Duodenal mucosa (tissue), 2 donors: ENCODE data around the gene GNPDA1.
"Not testable (repeated sequence)": the region's sequence is repeated elsewhere in the genome, so short reads cannot be mapped to it uniquely, and the experiment has no call there.

ENCODE experiments used
- H3K27ac ChIP-seq: one replicate; pipeline ENCODE4 v1.7.0; 2013; ENCODE audit warnings: low read depth, low read length
- H3K27me3 ChIP-seq, 2 donors: one replicate each; pipeline ENCODE4 v1.7.0; 2013; ENCODE audit warnings: low read length in 2 of 2, control low read depth in 1 of 2; ENCODE audit not compliant: insufficient read depth in 2 of 2, control insufficient read depth in 1 of 2
- H3K36me3 ChIP-seq, 2 donors: one replicate each; pipeline ENCODE4 v1.7.0; 2013; ENCODE audit warnings: low read length in 2 of 2, control low read depth in 1 of 2; ENCODE audit not compliant: insufficient read depth in 2 of 2, control insufficient read depth in 1 of 2
- H3K4me1 ChIP-seq, 2 donors: one replicate each; pipeline ENCODE4 v1.7.0; 2013; ENCODE audit warnings: low read length in 2 of 2, control low read depth in 1 of 2; ENCODE audit not compliant: insufficient read depth in 2 of 2, control insufficient read depth in 1 of 2
- H3K4me3 ChIP-seq, 2 donors: one replicate each; pipeline ENCODE4 v1.7.0; 2013; ENCODE audit warnings: low read length in 2 of 2, low read depth in 1 of 2
- H3K9ac ChIP-seq, 2 donors: one replicate each; pipeline ENCODE4 v1.7.0; 2013; ENCODE audit warnings: low read length in 2 of 2, low read depth in 1 of 2
- H3K9me3 ChIP-seq, 2 donors: one replicate each; pipeline ENCODE4 v1.7.0; 2013; ENCODE audit warnings: low read length in 2 of 2, control low read depth in 1 of 2; ENCODE audit not compliant: control insufficient read depth in 1 of 2

GNPDA1 gene

DNA sequence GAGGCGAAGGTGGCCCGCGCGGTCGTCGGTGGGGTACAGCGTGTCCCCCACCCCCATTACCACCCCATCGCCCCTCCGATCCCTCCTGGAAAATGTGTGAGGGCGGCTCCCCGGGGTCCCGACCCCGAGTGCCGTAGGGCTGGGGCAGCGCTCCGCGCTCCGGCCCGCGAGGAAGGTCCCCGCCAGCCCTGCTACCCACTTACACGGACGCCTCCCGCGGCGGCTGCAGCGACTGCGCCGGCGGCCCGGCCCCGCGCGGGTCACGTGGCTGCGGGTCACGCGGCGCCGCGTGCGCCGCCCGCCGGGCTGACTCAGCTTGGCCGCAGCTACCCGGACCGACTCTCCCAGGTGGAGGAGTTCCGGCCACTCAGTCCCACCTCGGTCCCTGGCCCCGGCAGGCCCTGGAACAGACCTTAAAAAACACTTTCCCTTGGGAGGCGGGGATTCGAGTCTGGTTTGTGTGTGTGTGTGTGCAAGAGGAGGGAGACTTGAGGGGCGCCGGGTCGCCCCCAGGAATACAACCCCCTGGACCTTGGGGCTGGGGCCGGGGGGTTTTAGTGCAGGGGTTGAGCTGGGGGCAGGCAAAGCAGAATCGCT, at the start of gene GNPDA1:
GNPDA1 (minus strand) TSS at position 236 of the 597 bp plus-strand sequence. CDS start 992 bp downstream, outside the sequence.
- Histone ChIP-seq H3K9me3 (no peaks in the 10 kb centered on the region), H3K4me1 (peaks cover 21 to 26% of the 10 kb centered on the region in 2 donors), H3K27ac (peak within 1 kb of the TSS; percentile 22), H3K4me3 (peak within 1 kb of the TSS; percentile 90 to 93), H3K27me3 (no peaks in the 10 kb centered on the region), H3K9ac (peak within 1 kb of the TSS; percentile 89 to 93), H3K36me3 (peaks cover 0 to 8% of the 10 kb centered on the region in 2 donors)

DNA sequence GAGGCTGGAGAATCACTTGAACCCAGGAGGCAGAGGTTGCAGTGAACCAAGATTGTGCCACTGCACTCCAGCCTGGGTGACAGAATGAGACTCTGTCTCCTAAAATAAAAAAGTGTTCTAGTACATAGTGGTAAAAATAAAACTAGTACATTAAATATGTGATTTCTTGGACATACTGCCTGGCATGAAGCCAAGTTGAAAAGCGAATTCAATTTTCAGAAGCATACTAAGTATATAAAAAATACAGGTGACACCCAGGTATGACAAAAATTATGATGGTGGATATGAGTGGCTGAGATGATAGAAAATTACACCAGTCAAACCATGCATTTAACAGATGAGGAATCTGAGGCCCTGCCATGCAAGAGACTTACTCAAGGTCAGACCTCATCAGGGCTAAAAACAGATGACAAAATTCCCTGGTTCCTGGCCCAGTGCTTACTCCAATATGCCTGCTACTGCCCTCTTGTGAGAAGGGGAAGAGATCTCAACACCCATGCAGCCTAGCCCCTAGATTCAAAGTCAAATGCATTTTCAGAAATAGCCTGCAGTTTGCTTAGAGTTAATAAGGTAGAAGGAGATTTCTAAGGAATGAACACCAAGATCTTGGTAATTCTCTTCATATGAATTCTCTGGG, 46.6 kb upstream of the GNPDA1 start:
- H3K9ac ChIP-seq, result no peak overlapping the region
- H3K4me1 ChIP-seq, result peaks cover 4 to 8% of the 10 kb centered on the region in 2 donors
- no peaks in the 10 kb centered on the region for H3K27me3 ChIP-seq
- H3K9me3 ChIP-seq, result no peaks in the 10 kb centered on the region
- no peak overlapping the region for H3K4me3 ChIP-seq
- no peaks in the 10 kb centered on the region for H3K36me3 ChIP-seq
- H3K27ac ChIP-seq, result no peak overlapping the region

DNA sequence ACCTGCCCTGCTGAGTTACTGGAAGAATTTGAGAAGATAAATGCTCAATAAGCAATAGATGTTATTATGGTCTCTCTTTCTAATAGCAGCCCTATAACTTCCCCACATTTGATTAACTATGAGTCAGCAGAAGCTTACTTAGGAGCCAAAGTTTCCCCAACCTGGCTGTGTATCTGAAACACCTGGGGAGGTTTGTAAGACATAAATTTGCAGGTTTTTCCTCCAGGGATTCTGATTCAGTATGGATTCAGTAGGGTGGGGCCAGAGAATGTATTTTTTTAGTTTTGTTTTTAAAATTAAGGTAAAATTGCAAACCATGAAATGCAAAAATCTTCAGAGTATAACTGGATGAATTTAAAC, 44.9 kb upstream of the GNPDA1 start:
- Histone ChIP-seq H3K9me3 (no peaks in the 10 kb centered on the region), H3K4me1 (peaks cover 0 to 5% of the 10 kb centered on the region in 2 donors), H3K9ac (no peak overlapping the region), H3K36me3 (no peaks in the 10 kb centered on the region), H3K27ac (no peak overlapping the region), H3K27me3 (no peaks in the 10 kb centered on the region), H3K4me3 (no peak overlapping the region)

GRCh38 chr5:142056816-142057696, 44.2 kb upstream of the GNPDA1 start:
- H3K9ac ChIP-seq, result no peak overlapping the region
- no peaks in the 10 kb centered on the region for H3K27me3 ChIP-seq
- no peak overlapping the region for H3K27ac ChIP-seq
- H3K4me3 ChIP-seq, result no peak overlapping the region
- H3K9me3 ChIP-seq, result no peaks in the 10 kb centered on the region
- H3K36me3 ChIP-seq, result no peaks in the 10 kb centered on the region
- H3K4me1 ChIP-seq, result peaks cover 0 to 5% of the 10 kb centered on the region in 2 donors

DNA sequence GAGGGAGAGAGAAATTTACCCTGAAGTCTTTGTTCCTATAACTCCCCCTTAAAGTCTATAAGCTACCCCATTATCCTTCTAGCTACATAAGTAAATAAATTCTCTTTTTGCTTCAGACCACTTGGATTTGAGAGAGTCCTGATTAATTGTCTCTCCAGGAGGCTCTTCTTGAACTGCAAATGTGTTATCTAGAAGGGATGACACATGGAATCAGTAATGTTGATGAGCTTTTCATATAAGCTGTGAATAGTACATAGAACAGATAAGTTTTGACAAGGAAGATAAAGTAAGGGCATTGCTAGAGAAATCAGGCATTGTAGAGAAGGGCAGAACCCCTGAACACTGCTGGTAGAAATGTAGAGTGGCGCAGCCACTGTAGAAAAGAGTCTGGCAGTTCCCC, 42.5 kb upstream of the GNPDA1 start:
- no peak overlapping the region for H3K27ac ChIP-seq
- H3K9ac ChIP-seq, result no peak overlapping the region
- H3K9me3 ChIP-seq, result no peaks in the 10 kb centered on the region
- no peaks in the 10 kb centered on the region for H3K36me3 ChIP-seq
- H3K4me3 ChIP-seq, result no peak overlapping the region
- peaks cover 0 to 5% of the 10 kb centered on the region in 2 donors for H3K4me1 ChIP-seq
- no peaks in the 10 kb centered on the region for H3K27me3 ChIP-seq

DNA sequence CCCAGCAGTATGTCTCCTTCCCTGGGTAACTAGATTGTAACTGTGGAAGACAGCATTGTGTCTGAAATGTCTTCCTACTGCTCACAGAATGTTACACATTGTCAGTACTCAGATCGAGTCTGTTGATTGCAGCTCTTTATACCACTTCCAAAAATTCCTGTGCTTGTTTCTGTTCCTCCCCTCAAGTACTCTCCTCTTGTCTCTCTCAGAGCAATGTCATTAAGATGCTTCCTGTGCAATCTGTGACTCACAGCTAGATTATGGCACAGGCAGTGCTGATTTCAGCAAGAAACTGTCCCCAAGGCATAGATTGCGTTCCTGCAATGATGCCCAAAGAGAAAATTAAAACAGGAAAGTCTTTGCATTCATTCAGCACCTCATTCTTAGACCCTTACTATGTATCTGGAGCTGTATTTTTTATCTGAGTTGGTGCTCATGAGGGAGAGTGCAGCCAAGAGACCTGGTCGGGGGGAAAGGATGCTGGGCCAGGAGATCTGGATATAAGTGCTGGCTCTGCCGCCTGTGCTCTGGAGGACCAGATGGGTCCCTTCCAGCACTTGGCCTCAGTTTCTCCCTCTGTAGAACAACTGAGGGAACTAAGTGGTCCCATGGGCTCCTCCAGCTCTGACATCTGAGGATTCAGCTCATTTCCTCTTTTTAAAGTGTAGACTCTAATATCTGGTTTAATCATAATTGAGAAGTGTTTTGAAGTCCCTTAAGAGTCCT, 40.8 kb upstream of the GNPDA1 start:
- Histone ChIP-seq H3K36me3 (no peaks in the 10 kb centered on the region), H3K4me1 (peaks cover 0 to 5% of the 10 kb centered on the region in 2 donors), H3K4me3 (no peak overlapping the region), H3K9ac (no peak overlapping the region), H3K27me3 (no peaks in the 10 kb centered on the region), H3K9me3 (no peaks in the 10 kb centered on the region), H3K27ac (no peak overlapping the region)

- H3K27me3 ChIP-seq, H3K27ac ChIP-seq, H3K4me1 ChIP-seq, H3K36me3 ChIP-seq, H3K4me3 ChIP-seq, H3K9ac ChIP-seq, H3K9me3 ChIP-seq: not testable (repeated sequence)
These were observed 39.2 kb upstream of the GNPDA1 start for GRCh38 chr5:142052026-142052425.

GRCh38 chr5:142048272-142048671, 35.4 kb upstream of the GNPDA1 start:
- H3K4me1 ChIP-seq, result peaks cover 0 to 2% of the 10 kb centered on the region in 2 donors
- H3K36me3 ChIP-seq, result no peaks in the 10 kb centered on the region
- no peaks in the 10 kb centered on the region for H3K27me3 ChIP-seq
- H3K4me3 ChIP-seq, result no peak overlapping the region
- H3K27ac ChIP-seq, result no peak overlapping the region
- no peak overlapping the region for H3K9ac ChIP-seq
- H3K9me3 ChIP-seq, result no peaks in the 10 kb centered on the region

DNA sequence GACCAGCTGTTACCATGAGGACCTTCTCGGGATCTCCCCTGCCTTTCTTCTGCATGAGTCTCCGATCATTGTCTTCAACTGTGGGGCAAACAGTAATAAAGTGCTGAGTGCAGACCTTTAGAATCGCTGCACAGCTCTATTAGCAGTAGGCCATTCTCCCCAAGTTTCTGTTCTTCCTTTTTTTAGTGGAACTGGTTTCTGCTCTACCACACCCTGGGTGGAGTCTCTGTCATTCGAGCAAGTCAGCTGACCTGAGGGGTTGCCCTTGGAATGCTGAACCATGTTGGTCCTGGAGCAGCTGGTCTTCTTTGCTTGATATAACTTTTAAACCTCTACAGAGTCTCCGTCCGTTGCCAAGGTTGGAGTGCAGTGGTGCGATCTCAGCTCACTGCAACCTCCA, 33.4 kb upstream of the GNPDA1 start:
- Histone ChIP-seq H3K9me3 (no peaks in the 10 kb centered on the region), H3K36me3 (no peaks in the 10 kb centered on the region), H3K9ac (no peak overlapping the region), H3K27ac (no peak overlapping the region), H3K4me1 (no peaks in the 10 kb centered on the region), H3K27me3 (no peaks in the 10 kb centered on the region), H3K4me3 (no peak overlapping the region)

GRCh38 chr5:142040881-142041280, 28.1 kb upstream of the GNPDA1 start:
- not testable (repeated sequence) for H3K4me3 ChIP-seq, H3K27me3 ChIP-seq, H3K4me1 ChIP-seq, H3K9me3 ChIP-seq, H3K27ac ChIP-seq, H3K9ac ChIP-seq, H3K36me3 ChIP-seq
